HL-60 (cell line): ENCODE data around the gene SNTB2.

ENCODE experiments used
- POLR2AphosphoS5 ChIP-seq: IDR thresholded peaks from 2 replicates; pipeline ENCODE4 v1.6.1; 2012; ENCODE audit warnings: low read depth
- TF ChIP-seq, protein P1 (sequence below): IDR thresholded peaks from 2 replicates; pipeline ENCODE4 v1.6.1; 2012; ENCODE audit warnings: low read depth; ENCODE audit not compliant: insufficient replicate concordance

DNA sequence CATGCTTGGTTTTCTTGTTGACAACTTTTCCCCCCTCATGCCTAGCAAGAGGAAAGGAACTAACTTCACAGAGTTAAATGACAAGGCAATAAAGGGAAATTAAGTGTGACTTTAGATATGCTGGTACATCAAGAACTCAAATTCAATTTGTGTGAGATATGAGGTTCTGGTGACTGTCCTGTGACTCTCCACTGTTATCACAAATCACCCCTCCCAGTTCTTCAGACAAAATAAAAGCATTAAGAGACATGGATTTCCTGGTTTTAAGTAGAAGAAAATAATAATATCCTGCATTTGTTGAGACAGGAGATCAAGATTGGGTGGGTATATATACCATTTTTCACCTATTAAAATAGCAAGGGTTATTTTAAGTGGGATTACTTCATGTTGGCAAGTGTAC lies 46.2 kb downstream of the SNTB2 start:
- no peak for TF ChIP-seq POLR2AphosphoS5
- TF ChIP-seq, protein P1, sequence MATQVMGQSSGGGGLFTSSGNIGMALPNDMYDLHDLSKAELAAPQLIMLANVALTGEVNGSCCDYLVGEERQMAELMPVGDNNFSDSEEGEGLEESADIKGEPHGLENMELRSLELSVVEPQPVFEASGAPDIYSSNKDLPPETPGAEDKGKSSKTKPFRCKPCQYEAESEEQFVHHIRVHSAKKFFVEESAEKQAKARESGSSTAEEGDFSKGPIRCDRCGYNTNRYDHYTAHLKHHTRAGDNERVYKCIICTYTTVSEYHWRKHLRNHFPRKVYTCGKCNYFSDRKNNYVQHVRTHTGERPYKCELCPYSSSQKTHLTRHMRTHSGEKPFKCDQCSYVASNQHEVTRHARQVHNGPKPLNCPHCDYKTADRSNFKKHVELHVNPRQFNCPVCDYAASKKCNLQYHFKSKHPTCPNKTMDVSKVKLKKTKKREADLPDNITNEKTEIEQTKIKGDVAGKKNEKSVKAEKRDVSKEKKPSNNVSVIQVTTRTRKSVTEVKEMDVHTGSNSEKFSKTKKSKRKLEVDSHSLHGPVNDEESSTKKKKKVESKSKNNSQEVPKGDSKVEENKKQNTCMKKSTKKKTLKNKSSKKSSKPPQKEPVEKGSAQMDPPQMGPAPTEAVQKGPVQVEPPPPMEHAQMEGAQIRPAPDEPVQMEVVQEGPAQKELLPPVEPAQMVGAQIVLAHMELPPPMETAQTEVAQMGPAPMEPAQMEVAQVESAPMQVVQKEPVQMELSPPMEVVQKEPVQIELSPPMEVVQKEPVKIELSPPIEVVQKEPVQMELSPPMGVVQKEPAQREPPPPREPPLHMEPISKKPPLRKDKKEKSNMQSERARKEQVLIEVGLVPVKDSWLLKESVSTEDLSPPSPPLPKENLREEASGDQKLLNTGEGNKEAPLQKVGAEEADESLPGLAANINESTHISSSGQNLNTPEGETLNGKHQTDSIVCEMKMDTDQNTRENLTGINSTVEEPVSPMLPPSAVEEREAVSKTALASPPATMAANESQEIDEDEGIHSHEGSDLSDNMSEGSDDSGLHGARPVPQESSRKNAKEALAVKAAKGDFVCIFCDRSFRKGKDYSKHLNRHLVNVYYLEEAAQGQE, result no peak
